ENCODE measurements around the gene FAM217B.
A peak's percentile ranks its signal among the peaks of the same experiment; 100 is the strongest.

Gene FAM217B

GRCh38 chr20:59940129-59940955, at the start of gene FAM217B, which contains the start of gene PPP1R3D:
Gene FAM217B (plus strand): TSS chr20:59940389. CDS start chr20:59943944, 3,555 bp downstream.
Gene PPP1R3D (minus strand): TSS chr20:59940305. CDS start chr20:59939931, 374 bp downstream.
- peak; percentile 93 for DNase-seq (ENCODE audit: low read depth)

- DNase-seq (ENCODE audit: low read depth), result no peak
These were observed 48.6 kb upstream of the FAM217B start for GRCh38 chr20:59891581-59891980.

- DNase-seq (ENCODE audit: low read depth), result no peak
These were observed 44.3 kb upstream of the FAM217B start for GRCh38 chr20:59895908-59896307.

GRCh38 chr20:59902470-59902869, 37.7 kb upstream of the FAM217B start:
- no peak for DNase-seq (ENCODE audit: low read depth)

GRCh38 chr20:59903621-59904020, 36.6 kb upstream of the FAM217B start:
- no peak for DNase-seq (ENCODE audit: low read depth)

- no peak for DNase-seq (ENCODE audit: low read depth)
These were observed 31.3 kb upstream of the FAM217B start for GRCh38 chr20:59908855-59909254.

DNA sequence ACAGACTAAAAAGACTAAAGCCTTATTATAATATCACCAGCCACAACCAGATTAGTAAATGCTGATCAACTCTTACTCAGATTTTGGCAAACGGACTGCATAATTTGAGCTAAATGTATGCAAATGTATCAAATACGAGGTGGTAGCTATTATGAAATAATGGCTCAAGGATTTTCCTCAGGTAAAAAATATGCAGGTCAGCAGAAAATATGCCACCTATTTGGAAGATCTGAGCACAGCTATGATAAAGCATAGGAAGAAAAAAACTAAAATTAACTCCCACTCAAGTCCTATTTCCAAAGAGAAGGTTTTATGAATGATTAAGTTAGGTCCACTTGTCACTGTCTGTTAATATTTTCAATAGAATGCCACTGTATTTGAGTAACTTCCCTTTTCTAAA, 29.1 kb upstream of the FAM217B start:
- DNase-seq (ENCODE audit: low read depth), result no peak

DNA sequence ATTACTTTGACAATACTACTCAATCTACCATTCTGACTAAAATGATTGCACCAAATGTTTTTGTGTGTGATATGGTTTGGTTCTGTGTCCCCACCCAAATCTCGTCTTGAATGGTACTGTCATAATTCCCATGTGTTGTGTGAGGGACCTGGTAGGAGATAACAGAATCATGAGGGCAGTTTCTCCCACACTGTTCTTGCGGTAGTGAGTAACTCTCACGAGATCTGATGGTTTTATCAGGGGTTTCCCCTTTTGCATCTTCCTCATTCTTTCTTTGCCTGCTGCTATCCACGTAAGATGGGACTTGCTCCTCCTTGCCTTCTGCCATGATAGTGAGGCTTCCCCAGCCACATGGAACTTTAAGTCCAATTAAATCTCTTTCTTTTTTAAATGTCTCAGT, 27.6 kb upstream of the FAM217B start:
- no peak for DNase-seq (ENCODE audit: low read depth)

DNA sequence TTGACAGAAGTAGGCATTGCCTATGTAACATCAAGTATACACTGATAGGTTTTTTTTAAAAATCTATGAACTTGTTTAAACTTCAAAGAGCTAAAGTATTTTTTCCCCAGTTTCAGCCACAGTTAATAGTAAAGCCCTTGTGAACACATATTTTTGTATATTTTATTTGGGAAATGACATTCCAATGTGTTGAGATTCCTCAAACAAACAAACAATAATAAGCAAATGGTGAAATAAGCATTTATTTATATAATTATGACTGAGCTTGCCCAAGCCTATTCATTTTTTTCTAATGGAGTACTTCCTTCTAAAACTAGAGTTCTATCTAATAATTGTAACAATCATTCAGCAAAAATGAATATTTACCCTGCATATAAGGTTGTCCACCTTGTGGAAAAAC, 19.2 kb upstream of the FAM217B start:
- DNase-seq (ENCODE audit: low read depth), result no peak

- no peak for DNase-seq (ENCODE audit: low read depth)
These were observed 16.7 kb upstream of the FAM217B start for GRCh38 chr20:59923514-59923913.

DNA sequence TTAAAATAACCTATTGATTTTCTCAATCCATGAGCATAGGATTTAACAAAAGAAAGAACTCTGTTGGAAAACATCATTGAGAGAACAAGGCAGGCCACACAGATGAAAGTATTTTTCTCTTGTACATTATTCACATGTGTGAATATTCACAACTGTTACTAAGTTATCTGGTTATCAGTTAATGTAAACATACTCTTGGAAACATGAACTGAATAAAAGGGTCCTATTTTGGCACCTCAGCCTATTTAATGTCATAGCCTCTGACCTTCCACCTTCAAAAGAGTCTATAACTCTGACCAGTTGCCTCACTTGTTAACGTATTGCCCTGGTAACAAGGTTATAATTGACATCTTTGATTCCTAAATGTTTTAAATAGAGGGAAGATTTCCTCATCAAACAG, 14.8 kb upstream of the FAM217B start:
- DNase-seq (ENCODE audit: low read depth), result no peak

DNA sequence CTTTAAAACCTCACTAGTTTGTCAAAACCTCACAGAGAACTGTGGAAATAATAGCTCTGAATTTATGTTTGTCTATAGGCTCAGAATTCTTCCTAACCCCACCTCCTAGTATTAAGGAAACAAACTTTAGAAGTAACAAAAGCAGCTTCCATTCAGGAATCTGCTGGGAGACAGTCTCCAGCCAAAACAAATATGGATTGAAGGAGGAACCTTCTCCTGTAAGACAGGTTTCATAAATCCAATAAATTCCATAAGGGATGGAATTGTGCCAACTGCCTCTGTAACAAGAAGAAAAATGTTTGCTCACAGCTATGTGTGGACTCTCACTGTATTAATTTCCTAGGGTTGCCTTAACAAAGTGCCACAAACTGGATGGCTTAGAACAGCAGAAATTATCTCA, 14.3 kb upstream of the FAM217B start:
- DNase-seq (ENCODE audit: low read depth), result no peak

- DNase-seq (ENCODE audit: low read depth), result no peak
These were observed 8.5 kb upstream of the FAM217B start for GRCh38 chr20:59931511-59932312.

GRCh38 chr20:59932616-59933295, 7.4 kb upstream of the FAM217B start:
- no peak for DNase-seq (ENCODE audit: low read depth)

DNA sequence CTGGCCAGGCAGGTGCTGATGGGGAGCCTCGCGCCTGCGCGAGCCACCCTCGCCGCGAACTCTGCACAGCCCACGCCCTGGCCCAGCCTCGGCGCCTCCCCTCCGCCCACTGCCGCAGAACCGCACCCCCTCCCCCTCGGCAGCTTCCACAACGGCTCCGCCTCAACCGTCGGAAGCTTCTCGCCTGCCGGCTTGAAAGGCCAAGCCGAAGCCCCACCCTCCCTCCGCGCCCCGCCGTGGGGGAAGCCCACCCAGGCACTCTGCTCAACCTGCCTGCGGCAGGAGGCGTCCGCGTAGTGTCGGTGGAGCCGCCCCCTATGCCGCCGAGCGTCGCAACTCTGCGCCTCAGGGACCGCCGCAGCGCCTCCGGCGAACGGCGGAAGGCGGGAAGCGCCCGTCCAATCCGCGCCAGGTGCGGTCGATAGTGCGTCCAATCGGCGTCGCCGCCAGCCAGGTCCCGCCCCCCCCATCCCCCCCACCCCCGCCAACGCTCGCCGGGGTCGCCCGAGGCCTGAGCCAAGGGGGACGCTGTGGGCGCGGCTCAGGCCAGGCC, 6.8 kb upstream of the FAM217B start, which contains the start of gene SYCP2:
TSS of gene SYCP2 (minus strand) at position 342 of the 553 bp plus-strand sequence. CDS start 11,224 bp downstream, outside the sequence.
- no peak for DNase-seq (ENCODE audit: low read depth)

DNA sequence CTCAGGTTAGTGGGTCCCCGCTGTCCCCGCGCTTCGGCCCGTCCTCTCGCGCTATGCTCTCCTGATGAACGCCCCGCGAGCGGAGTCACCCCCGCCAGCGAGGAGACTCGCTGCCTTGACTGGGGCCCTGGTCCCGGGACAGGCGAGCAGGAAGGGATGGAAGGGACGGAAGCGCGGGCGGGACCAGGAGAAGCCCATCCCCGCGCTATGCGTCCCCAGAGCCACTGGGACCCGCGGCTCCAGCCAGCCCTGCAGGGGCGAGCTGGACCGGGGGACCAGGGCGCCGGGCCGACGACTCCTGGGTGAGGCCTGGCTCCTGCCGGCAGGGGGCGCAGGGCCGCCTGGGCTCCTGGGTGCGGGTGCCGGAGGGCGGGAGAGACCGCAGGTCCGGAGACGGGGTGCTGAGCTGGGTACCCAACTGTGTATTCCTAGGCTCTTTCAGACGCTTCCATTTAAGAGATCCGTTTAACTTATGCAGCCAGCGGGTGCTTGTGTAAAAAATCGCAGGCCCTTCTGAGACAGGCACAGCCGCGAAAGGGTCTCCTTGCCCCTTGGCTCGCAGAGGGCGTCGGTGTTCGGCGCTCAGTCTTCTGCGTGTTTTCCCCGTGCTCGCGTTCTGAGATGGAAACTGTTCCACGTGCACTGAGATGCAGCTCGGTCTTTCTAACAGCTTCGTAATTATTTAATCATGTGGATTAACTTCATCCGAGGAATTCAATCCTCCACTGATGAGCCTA, 6.2 kb upstream of the FAM217B start:
- DNase-seq (ENCODE audit: low read depth), result peak; percentile 52

DNA sequence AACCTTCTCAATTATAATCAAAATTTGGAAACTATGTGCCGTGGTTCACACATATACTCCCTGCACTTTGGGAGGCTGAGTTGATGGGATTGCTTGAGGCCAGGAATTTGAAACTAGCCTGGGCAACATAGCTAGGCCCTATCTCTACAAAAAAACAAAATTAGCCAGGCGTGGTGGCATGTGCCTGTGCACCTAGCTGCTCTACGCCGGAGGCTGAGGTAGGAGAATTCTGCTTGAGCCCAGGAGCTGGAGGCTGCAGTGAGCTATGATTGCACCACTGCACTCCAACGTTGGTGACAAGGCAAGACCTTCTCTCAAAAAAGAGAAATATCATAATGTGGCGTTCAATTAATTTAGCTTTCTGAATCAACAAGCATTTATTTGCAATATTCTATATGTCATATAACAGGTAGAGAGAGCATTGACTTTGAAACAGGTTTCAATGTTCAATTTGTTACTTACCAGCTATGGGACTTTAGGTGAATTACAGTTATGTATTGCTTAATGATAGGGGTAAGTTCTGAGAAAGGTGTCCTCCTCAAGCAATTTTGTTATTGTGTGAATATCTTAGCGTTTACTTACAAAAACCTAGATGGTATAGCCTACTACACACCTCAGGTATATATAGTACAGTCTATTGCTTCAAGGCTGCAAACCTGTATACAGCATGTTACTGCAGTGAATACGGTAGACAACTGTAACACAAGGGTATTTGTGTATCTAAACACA, 4.6 kb upstream of the FAM217B start:
- DNase-seq (ENCODE audit: low read depth), result no peak

DNA sequence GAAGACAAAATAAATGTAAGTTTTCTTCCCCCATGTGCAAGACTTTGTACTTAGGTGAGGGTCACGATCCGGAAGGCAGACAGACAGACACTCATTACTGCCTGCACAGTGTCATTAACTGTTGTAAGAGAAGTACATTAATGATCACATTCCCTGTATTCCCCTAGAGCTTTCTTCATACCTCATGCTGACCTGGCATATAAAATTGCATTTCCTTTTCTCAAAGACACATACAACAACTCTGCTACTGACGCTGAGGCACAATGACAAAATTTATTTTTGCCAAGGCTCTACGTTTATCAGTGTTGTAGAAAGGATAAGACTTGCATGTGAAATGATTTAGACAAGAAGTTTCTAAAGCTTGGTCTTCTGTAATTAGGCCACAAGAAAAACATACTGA, 3.8 kb upstream of the FAM217B start:
- DNase-seq (ENCODE audit: low read depth), result no peak

DNA sequence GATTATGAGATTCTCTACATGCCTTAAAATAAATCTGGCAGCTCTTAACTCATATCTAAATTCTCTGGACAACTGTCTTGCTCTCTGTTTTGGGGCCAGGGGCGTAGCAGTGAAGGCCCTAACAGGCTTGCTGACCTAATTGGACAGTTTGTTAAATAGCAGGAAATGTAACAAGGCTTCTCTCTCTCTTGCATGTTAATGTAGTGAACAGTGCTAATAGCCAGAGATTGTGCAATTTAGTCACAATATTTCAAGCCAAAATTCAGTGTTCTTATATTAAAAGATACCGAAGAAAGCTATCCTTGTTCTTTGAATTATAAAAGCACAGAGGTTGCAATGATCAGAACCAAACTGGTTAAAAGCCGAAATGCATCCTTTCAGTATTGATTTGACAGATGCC, 3.0 kb upstream of the FAM217B start:
- no peak for DNase-seq (ENCODE audit: low read depth)

- peak; percentile 21 for DNase-seq (ENCODE audit: low read depth)
These were observed 2.0 kb upstream of the FAM217B start for GRCh38 chr20:59938221-59938620.

DNA sequence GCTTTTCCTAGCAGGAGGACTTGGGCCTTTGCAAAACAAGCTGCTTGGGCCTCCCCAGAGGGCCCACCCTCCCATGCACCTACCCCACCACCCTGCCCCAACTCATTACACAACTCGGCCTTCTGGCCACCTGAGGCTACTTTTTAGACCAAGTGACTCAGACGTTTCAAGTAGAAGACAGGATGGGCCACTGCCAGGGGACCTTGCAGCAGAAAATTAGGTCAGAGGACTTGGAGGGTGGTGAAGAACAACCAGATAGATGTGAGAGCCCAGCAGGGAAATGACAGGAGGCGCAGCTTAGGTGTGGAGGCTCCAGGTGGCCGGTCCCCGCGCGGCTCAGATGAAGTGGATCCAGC, 1.5 kb upstream of the FAM217B start:
- DNase-seq (ENCODE audit: low read depth), result no peak

All from stromal cell of bone marrow (primary cell).